ENCODE measurements around the gene SNX30.

SNX30 gene

DNA sequence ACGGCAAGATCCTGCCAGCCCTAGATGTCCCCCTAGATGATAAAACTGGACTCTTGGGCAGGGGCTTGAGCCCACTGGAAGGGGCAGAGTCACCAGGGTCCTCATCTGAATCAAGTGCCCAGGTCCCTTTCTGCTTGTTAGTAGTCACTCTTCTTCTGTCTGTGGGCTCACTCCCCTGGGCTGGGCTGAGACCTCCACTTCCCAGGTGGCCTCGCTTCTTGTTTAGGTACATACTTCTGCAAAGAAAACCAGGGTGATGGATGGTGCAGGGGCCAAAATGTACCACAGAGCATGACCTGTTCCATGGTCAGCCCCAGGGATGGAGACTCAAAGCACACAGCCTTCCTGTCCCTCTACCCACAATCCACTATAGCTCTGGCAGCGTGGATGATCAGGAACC lies 141.0 kb downstream of the SNX30 start:
- DNase-seq: no peak

DNA sequence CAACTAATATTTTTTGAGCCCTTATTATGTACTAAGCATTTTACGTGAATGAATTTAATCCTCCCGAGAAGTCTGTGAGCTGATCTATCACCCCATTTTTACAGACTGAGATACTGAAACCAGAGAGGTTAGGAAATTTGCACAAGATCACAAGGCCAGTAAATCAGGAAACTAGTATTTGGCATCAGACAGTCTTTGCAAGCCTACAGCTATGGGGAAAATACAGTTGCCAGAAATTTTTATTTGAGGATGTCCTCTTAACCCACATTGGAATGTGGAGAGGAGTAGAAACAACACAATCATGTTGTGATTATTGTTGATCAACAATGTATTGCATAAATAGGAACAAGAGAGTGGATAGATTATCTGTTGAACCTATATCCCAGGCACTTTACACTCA lies 142.4 kb downstream of the SNX30 start:
- no peak for DNase-seq

DNA sequence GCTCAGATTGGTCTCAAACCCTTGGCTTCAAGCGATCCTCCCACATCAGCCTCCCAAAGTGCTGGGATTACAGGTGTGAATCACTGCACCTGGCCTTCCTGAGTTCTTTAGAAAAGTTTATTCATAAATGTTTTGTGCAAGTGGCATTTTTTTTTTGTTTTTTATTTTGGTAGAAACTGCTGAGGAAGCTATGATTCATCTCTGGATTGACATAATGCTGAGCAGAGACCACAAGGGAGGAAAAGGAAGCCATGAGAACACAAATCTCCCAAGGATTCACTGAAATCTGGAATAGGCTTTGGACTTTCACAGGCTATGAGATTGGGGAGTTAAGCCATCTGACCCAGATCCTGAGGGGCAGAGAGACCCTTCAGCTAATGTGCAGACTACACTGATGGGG lies 143.5 kb downstream of the SNX30 start:
- DNase-seq: no peak

DNA sequence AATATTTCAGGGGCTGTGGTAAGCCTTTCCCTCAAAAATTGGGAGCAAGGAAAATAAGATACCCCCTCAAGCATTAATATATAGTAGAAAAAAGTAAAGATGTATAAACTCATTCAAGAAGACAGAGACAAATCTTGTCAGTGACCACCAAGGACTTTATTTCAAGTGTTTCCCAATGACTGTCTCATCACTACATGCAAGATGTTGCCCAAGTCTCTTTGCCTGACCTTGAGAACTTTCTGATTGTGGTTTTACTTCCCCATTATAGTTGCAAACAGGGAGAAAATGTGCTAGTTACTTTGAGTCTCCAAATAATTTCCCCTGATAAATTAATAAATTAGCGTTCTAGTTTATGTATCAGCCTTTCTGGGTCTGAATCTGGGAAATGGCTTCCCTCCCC lies 144.1 kb downstream of the SNX30 start:
- DNase-seq: no peak

DNA sequence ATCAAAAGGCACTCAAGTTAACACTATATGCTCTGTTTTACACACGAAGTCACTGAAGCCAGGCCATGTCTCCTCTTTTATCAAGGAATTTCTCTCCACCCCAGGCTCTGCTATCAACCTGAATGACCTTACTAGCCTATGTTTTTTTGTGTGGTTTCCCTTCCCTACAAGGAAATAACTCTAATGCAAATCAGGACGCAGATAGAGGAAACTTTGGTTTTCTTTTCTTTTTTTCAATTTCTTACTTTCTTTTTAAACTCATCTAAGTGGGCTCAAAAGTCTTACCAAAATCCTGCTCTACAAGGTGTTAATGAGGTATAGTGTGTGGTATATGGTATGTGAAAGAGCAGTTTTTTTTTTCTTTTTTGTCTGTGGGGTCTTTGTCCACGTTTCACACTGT lies 145.6 kb downstream of the SNX30 start:
- no peak for DNase-seq

DNA sequence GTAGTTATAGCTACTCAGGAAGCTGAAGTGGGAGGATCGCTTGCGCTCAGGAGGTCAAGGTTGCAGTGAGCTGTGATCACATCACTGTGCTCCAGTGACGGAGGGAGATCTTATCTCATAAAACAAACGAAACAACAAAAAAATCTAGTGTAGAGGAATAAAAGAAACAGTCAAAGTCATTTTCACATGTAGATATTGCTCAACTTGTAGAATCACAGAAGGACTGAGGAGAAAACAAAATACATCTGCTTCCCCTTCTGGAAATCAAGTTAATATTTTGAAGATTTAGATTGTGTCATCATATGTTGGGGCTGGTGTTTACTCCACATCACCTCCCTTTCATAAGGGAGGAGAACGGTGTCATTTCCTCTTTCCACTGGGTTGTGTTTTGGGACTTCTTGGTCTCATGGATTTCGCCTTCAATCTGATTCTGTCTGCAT lies 148.3 kb downstream of the SNX30 start:
- no peak for DNase-seq

DNA sequence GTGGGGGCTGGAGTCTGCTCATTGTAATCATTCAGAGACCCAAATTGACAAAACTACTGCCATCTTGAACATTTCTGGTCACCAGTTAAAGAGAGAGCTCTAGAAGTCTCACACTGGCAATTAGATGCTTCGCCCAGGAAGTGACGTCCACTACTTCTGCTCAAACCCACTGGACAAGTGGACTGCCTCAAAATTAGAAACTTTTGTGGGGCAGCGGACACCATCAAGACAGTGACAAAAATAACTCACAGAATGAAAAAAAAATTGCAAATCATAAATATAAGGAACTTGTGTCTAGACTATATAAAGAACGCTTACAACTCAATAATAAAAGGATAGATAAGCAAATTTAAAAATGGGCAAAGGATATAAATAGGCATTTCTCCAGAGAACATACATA lies 149.9 kb downstream of the SNX30 start:
- no peak for DNase-seq

DNA sequence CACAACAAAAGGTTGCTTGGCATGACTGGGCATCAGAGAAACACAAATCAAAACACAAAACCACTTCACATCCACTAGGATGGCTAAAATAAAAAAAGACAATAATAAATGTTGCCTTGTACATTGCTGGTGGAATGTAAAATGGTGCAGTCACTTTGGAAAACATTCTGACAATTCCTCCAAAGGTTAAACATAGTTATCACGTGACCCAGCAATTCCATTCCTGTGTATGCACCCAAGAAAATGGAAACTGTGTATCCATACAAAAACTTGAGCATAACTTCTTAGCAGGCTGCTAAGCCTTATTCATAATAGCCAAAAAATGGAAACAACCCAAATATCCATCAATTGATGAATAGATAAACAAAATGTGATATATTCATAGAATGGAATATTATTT lies 150.3 kb downstream of the SNX30 start:
- DNase-seq: no peak

DNA sequence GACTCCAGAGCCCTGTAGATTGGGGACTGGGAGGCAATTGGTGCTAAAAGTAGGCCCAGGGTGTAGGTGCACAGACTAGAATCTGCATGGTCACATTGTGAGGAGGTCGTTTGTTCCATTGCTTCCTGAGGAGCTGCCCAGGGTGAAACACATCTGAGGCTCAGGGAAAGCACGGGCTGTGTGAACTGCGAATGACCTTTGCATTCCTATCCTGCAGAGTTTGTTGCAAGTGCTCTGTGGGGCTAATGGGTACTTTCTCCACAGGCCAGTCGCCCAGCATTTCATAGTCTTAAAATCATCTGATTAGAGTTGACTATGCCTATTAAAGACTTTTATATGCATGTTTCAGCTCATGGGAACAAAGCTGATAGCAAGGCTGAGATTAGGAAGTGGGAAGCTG lies 154.5 kb downstream of the SNX30 start:
- no peak for DNase-seq

DNA sequence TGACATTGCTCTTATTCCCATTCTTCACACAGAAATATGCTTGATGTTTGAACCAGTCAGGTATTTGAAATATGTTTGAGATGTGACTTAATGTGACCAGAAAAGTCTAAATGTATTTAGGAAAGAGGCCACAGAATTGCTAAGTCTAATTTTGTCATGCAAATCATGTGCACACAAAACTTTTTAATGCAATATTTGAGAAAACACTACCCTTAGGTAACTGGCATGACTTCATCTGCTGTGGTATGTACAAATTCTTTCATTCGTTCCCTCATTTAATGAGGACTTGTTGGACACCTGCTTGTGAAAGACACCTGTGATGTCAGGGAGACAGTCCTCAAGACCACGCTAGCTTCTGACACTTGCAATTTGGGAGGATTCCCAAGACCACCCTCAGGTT lies 161.2 kb downstream of the SNX30 start:
- no peak for DNase-seq

DNA sequence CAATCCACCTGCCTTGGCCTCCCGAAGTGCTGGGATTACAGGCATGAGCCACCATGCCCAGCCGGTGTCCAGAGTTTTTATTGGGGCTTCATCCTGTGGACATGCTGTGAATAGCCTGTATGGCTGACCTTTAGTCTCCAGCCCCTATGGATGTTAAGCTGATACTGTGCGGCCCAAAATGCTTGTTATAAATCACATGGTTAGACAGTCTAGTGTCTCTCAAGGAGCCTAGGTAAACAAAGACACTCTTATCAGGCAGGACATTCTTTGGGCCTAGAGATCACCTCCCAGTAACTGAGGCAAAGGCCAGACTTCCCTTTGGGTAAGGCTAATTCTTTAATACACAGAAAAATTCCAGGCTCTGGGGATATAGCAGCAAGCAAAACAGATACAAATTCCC lies 162.1 kb downstream of the SNX30 start:
- no peak for DNase-seq

DNA sequence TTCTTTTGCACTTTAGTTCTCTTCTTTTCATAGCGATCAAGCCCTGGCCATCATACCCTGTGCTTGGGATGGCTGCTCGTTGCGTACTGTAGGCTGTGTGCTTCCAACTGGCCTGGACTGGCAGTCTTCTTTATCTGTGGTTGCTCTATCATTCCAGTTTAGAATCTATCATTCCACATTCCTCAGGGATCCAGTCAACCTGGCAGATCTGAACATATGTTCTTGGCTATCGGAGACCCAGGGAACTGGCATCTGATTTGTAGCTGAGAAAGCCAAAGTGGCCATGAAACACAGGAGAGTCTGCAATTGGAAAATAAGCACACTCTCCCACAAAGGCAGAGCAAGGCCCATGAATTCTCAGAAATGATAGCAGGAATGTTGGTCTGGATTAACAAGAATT lies 162.8 kb downstream of the SNX30 start:
- no peak for DNase-seq

DNA sequence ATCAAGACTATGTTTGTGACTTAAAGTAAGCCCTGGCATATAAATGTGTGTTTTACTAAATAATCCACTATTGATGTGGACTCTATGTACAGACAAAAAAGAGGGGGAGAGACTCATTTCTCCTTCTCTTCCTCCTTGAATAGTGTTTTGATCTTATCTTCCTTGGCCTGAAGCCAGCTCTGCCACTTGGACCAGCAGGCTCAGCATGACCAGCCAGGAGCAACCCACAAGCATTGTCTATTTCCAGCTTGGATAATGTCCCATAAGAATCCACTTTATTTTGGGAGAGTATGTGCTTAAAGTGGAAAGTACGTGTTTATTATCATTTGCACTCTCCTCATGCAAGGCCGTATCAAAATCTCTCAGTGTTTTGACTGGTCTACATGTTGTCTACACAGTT lies 164.0 kb downstream of the SNX30 start:
- no peak for DNase-seq

DNA sequence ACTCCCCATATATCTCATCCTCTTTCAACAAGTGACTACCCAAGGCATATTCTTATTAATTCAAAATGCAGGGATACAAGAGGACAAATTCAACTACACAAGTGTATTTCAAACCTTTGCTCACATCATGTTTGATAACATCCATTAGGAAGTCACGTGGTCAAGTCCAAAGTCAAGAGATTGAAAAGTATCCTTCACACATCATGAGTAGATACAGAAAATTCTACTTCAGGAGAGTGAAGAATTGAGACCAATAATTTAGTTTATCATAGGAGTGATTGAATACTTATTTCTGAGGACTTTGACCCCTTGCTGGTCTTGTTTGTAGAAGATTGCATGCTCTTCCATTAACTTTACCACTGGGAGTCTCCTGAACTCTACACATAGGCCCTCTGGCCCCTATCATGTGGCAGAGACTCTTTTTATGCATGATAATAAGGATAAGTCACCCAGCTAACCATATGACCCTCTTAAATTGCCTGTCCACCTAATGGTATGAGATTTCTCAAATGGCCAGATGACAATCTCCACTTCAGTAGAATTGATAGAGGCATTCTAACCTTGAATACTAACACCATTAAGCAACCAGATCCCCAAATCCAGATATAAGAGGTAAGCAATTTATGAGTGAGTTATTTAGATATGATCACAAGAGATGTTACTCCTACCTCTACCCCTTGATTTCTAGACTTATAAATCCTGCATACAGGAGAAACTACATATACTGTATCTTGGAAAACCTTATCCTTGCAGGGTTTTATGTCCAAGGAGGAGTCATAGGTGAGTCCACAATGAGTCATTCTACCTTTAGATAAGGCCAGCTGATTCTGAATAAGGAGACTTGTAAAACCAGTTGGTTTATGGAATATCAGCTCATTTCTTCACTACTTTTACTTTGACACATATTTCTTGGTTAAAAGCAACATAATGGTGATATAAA lies 166.8 kb downstream of the SNX30 start:
- DNase-seq: no peak

DNA sequence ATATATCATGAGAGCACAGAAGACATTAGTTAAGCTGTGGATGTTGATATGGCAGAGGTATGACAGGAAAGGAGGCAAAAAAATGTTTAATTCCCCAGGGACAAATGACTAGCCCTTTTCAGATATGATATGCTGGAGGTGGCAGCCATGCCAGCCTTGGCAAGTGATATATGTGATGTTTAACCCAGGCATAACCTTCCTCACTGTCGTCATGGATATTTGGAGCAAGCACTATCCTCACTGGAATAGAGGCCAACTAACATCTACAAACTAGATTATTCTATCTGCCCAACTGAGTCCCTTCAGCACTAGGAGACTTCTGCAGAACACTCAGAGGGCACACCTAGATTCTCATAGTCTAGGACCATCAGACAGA lies 167.4 kb downstream of the SNX30 start:
- no peak for DNase-seq

DNA sequence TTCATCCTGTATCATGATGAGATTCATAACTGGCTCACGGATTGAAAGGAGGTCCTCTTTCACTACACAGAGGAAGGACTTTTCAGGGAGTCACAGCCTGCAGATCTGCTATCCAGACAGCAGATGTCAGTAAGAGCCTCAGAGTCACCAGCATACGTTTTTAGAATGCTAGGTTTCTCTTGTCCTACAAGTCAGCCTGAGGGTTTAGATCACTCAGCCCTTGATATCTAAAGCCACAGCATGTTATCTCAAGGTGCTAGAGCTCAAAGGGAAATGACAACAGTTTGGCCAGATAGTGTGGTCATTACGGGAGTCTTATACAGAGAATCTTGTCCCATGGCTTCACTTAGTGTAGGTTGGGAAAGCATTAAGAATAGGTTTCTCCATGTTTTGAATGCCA lies 171.0 kb downstream of the SNX30 start:
- peak; percentile 9 for DNase-seq
